ENCODE data around the gene GRIK2. TPM values are rescaled to one million over a fixed set of nuclear protein-coding genes. Genes with fewer than 3 reads are reported as not detected.

The GRIK2 gene
- polyA plus RNA-seq, 1 of the 3 experiments (the other 2 are of a cell fraction), result 0.30 TPM

DNA sequence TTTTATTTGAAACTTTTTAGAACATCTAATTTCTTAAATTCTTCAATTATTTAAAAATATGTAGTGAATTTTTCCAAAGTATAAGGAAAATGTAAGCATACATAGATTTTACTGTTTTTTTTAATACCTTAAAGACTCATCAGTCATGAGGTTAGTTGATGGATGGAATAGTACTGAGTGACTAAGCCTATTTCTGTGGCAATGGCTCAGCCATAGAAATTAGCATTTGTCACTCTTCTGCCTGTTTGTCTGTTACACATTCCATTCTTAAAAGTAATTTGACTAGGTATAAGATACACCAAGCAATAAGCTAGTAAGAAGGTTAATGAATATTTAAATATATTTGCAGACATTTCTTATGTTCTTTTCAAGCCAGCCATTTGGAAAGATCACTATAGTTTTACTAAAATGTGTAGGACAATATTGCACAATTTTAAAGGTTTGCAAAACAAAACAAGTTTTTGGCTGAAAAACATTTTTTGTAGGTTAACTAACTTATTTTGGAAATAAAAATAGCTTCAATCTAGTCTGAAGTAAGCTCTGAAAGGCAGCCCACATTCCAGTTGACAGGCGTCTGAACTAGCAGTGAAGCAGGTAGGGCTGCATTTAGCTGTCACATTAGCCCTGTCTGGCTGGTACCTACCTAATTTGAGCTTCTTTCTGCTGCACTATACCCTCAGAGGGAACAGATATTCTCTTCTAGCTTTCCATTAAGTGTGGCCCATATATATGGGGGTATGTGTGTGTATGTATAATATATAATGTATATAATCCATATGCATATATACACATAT, 385.7 kb downstream of the GRIK2 start:
- DNase-seq, result no peak
- ChIA-PET POLR2A (no interaction called here), CTCF (no interaction called here)
- TF ChIP-seq RAD21 (IDR thresholded peaks at IDR 0.05; ENCODE audit: low read length) (no peak), GABPA (IDR thresholded peaks at IDR 0.05; ENCODE audit: low read depth) (no peak), ELF1 (IDR thresholded peaks at IDR 0.05) (no peak), CHD2 (IDR thresholded peaks at IDR 0.05; ENCODE audit: low read length, partially characterized antibody) (no peak), POLR2AphosphoS5 (IDR thresholded peaks at IDR 0.05; ENCODE audit: low read depth, low read length) (no peak)
- TF ChIP-seq, protein P1, sequence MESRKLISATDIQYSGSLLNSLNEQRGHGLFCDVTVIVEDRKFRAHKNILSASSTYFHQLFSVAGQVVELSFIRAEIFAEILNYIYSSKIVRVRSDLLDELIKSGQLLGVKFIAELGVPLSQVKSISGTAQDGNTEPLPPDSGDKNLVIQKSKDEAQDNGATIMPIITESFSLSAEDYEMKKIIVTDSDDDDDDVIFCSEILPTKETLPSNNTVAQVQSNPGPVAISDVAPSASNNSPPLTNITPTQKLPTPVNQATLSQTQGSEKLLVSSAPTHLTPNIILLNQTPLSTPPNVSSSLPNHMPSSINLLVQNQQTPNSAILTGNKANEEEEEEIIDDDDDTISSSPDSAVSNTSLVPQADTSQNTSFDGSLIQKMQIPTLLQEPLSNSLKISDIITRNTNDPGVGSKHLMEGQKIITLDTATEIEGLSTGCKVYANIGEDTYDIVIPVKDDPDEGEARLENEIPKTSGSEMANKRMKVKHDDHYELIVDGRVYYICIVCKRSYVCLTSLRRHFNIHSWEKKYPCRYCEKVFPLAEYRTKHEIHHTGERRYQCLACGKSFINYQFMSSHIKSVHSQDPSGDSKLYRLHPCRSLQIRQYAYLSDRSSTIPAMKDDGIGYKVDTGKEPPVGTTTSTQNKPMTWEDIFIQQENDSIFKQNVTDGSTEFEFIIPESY (IDR thresholded peaks at IDR 0.05; ENCODE audit: borderline replicate concordance, low read depth), result no peak
- TF ChIP-seq, protein P2, sequence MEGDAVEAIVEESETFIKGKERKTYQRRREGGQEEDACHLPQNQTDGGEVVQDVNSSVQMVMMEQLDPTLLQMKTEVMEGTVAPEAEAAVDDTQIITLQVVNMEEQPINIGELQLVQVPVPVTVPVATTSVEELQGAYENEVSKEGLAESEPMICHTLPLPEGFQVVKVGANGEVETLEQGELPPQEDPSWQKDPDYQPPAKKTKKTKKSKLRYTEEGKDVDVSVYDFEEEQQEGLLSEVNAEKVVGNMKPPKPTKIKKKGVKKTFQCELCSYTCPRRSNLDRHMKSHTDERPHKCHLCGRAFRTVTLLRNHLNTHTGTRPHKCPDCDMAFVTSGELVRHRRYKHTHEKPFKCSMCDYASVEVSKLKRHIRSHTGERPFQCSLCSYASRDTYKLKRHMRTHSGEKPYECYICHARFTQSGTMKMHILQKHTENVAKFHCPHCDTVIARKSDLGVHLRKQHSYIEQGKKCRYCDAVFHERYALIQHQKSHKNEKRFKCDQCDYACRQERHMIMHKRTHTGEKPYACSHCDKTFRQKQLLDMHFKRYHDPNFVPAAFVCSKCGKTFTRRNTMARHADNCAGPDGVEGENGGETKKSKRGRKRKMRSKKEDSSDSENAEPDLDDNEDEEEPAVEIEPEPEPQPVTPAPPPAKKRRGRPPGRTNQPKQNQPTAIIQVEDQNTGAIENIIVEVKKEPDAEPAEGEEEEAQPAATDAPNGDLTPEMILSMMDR (IDR thresholded peaks at IDR 0.05), result no peak
- Histone ChIP-seq H3K27ac (ENCODE audit: low read depth in 2 of 2, low read length in 1 of 2) (no peak overlapping the region), H3K9me3 (no peaks in the 10 kb centered on the region), H3K9ac (no peak overlapping the region), H2AFZ (ENCODE audit: low read depth) (no peak overlapping the region), H4K20me1 (ENCODE audit: insufficient read depth) (no peaks in the 10 kb centered on the region), H3K4me3 (ENCODE audit: low read depth in 2 of 2, low read length in 1 of 2) (no peak overlapping the region), H3K9me2 (no peaks in the 10 kb centered on the region), H3K4me2 (no peak overlapping the region), H3K4me1 (ENCODE audit: control insufficient read depth in 1 of 2, insufficient read depth in 2 of 2, low read depth in 1 of 2, low read length in 1 of 2) (no peaks in the 10 kb centered on the region), H3F3A (replicated peaks; ENCODE audit: insufficient read depth) (no peaks in the 10 kb centered on the region), H3K36me3 (replicated peaks in 1 of 2; ENCODE audit: control insufficient read depth in 1 of 2, insufficient read depth in 2 of 2, low read length in 1 of 2) (no peaks in the 10 kb centered on the region), H3K79me2 (ENCODE audit: insufficient read depth) (no peaks in the 10 kb centered on the region), H3K27me3 (ENCODE audit: insufficient read depth) (no peaks in the 10 kb centered on the region)
- WGBS (ENCODE audit: low lambda C conversion rate), result 75% methylated on average over 1 of the region's 1 CpG

DNA sequence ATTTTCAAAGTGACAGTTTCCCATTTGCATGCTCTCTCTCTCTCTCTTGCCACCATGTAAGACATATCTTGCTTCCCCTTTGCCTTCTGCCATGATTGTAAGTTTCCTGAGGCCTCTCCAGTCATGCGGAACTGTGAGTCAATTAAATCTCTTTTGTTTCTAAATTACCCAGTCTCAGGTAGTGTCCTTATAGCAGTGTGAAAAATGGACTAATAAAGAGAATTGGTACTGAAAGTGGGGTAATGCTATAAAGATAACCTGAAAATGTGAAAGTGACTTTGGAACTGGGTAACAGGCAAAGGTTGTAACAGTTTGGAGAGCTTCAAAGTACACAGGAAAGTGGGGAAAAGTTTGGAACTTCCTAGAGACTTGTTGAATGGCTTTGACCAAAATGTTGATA, 389.8 kb downstream of the GRIK2 start:
- DNase-seq, result no peak
- Histone ChIP-seq H3K36me3 (replicated peaks in 1 of 2; ENCODE audit: control insufficient read depth in 1 of 2, insufficient read depth in 2 of 2, low read length in 1 of 2) (no peaks in the 10 kb centered on the region), H3K9me3 (no peaks in the 10 kb centered on the region), H3K4me2 (no peak overlapping the region), H3K9me2 (no peaks in the 10 kb centered on the region), H2AFZ (ENCODE audit: low read depth) (no peak overlapping the region), H3K9ac (no peak overlapping the region), H3K4me1 (ENCODE audit: control insufficient read depth in 1 of 2, insufficient read depth in 2 of 2, low read depth in 1 of 2, low read length in 1 of 2) (no peaks in the 10 kb centered on the region), H4K20me1 (ENCODE audit: insufficient read depth) (no peaks in the 10 kb centered on the region), H3K4me3 (ENCODE audit: low read depth in 2 of 2, low read length in 1 of 2) (no peak overlapping the region), H3K27ac (ENCODE audit: low read depth in 2 of 2, low read length in 1 of 2) (no peak overlapping the region), H3F3A (replicated peaks; ENCODE audit: insufficient read depth) (no peaks in the 10 kb centered on the region), H3K27me3 (ENCODE audit: insufficient read depth) (no peaks in the 10 kb centered on the region), H3K79me2 (ENCODE audit: insufficient read depth) (no peaks in the 10 kb centered on the region)
- 95% methylated on average over 1 of the region's 1 CpG for WGBS (ENCODE audit: low lambda C conversion rate)
- CTCF ChIA-PET, result no interaction called here
- POLR2A ChIA-PET, result no interaction called here
- no peak for TF ChIP-seq RXRA (IDR thresholded peaks at IDR 0.05; ENCODE audit: borderline replicate concordance, low read depth)
- TF ChIP-seq RAD21 (IDR thresholded peaks at IDR 0.05; ENCODE audit: low read length), result no peak
- TF ChIP-seq MEF2A (IDR thresholded peaks at IDR 0.05; ENCODE audit: borderline replicate concordance, low read depth), result no peak
- no peak for TF ChIP-seq FOXM1 (IDR thresholded peaks at IDR 0.05; ENCODE audit: low read depth)
- no peak for TF ChIP-seq FOXJ3 (CRISPR knock-in tag; IDR thresholded peaks at IDR 0.05)
- TF ChIP-seq PBX3 (IDR thresholded peaks at IDR 0.05), result no peak
- TF ChIP-seq, protein P2 (IDR thresholded peaks at IDR 0.05), result no peak
- TF ChIP-seq GATA2 (CRISPR knock-in tag; IDR thresholded peaks at IDR 0.05), result no peak
